K562 (cell line): Measurements from ENCODE around the gene ANKRD13D. TPM values are rescaled to one million over a fixed set of nuclear protein-coding genes. Genes with fewer than 3 reads are reported as not detected.

ENCODE experiments used
- ATF4 ChIP-seq: fragments of 450-650 bp; formaldehyde crosslinking; IDR thresholded peaks from 2 replicates; pipeline ENCODE4 v1.4.0; 2022; ENCODE audit warnings: mild to moderate bottlenecking, moderate library complexity
- BHLHE40 ChIP-seq: IDR thresholded peaks from 2 replicates; pipeline ENCODE4 v1.6.1; 2011; ENCODE audit warnings: low read length, improper control_type of control experiment
- BRD4 ChIP-seq: fragments of 200-600 bp; sonication (generic); IDR thresholded peaks from 2 replicates; pipeline ENCODE4 v1.6.1; 2017; ENCODE audit warnings: inconsistent platforms
- CCNT2 ChIP-seq: IDR thresholded peaks from 2 replicates; pipeline ENCODE4 v1.6.1; 2011; ENCODE audit warnings: borderline replicate concordance, low read depth, mild to moderate bottlenecking, moderate library complexity, mixed read lengths, low read length; ENCODE audit not compliant: insufficient read length; ENCODE audit errors: extremely low read depth
- CHD1 ChIP-seq: fragments of 200-600 bp; sonication (generic); IDR thresholded peaks from one replicate; pipeline ENCODE4 v1.6.1; 2012; ENCODE audit warnings: mild to moderate bottlenecking, moderate library complexity, low read length, inconsistent platforms
- EGR1 ChIP-seq: fragments of 450-650 bp; conservative IDR thresholded peaks from 2 replicates; pipeline ENCODE4 v1.6.1; 2017; ENCODE audit warnings: mild to moderate bottlenecking
- EZH2 ChIP-seq: IDR thresholded peaks from 2 replicates; pipeline ENCODE4 v1.6.1; 2012; ENCODE audit warnings: low read depth, mild to moderate bottlenecking, inconsistent platforms, low read length, borderline replicate concordance
- FOSL1 ChIP-seq: fragments of 200-800 bp; sonication (Bioruptor generic); conservative IDR thresholded peaks from 2 replicates; pipeline ENCODE4 v1.6.1; 2016; ENCODE audit warnings: missing genetic modification characterization, missing compliant biosample characterization
- FOXP1 ChIP-seq: sonication (generic); formaldehyde crosslinking; IDR thresholded peaks from 2 replicates; pipeline ENCODE4 v1.8.0; 2022; ENCODE audit warnings: mild to moderate bottlenecking, missing genetic modification reagents
- HCFC1 ChIP-seq: IDR thresholded peaks from 2 replicates; pipeline ENCODE4 v1.6.1; 2012; ENCODE audit warnings: low read depth, low read length, improper control_type of control experiment
- HDAC6 ChIP-seq: IDR thresholded peaks from 2 replicates; pipeline ENCODE4 v1.6.1; 2012; ENCODE audit warnings: low read depth, mild to moderate bottlenecking, control low read depth, inconsistent platforms, low read length, moderate library complexity
- HNRNPLL ChIP-seq: fragments of 200-400 bp; formaldehyde crosslinking; IDR thresholded peaks from 2 replicates; pipeline ENCODE4 v1.6.1; 2017; ENCODE audit warnings: low read length, low read depth, mild to moderate bottlenecking; ENCODE audit not compliant: poor library complexity, severe bottlenecking
- HOXB6 ChIP-seq: fragments of 250-450 bp; sonication (Bioruptor Pico); IDR thresholded peaks from 2 replicates; pipeline ENCODE4 v1.5.1; 2022; ENCODE audit warnings: mild to moderate bottlenecking, borderline replicate concordance
- MAFF ChIP-seq: IDR thresholded peaks from 2 replicates; pipeline ENCODE4 v1.6.1; 2012; ENCODE audit warnings: low read length, improper control_type of control experiment
- MCM3 ChIP-seq: fragments of 450-650 bp; IDR thresholded peaks from 2 replicates; pipeline ENCODE4 v1.6.1; 2016
- MXI1 ChIP-seq: IDR thresholded peaks from 2 replicates; pipeline ENCODE4 v1.6.1; 2011; ENCODE audit warnings: low read depth, mild to moderate bottlenecking, improper control_type of control experiment, low read length
- NCOA1 ChIP-seq: fragments of 450-650 bp; IDR thresholded peaks from 2 replicates; pipeline ENCODE4 v1.6.1; 2016; ENCODE audit warnings: low read depth
- SOX6 ChIP-seq: fragments of 450-650 bp; IDR thresholded peaks from 2 replicates; pipeline ENCODE4 v1.6.1; 2014; ENCODE audit warnings: mild to moderate bottlenecking
- SRF ChIP-seq, 2 experiments: fragments of 250-450, 450-650 bp in 1 of 2; sonication (Bioruptor Pico) in 1 of 2; sonication (generic) in 1 of 2; formaldehyde crosslinking; IDR thresholded peaks; 2 replicates each; pipeline versions ENCODE4 v1.5.0 to v1.5.1; 2020 to 2022; ENCODE audit warnings: mild to moderate bottlenecking in 1 of 2, missing genetic modification reagents in 1 of 2
- SRSF1 ChIP-seq: fragments of 200-400 bp; formaldehyde crosslinking; IDR thresholded peaks from 2 replicates; pipeline ENCODE4 v1.6.1; 2017; ENCODE audit warnings: mild to moderate bottlenecking, low read depth, low read length, moderate library complexity
- SRSF7 ChIP-seq: fragments of 200-400 bp; formaldehyde crosslinking; optimal IDR thresholded peaks from 2 replicates; pipeline ENCODE3; 2017; ENCODE audit warnings: mild to moderate bottlenecking, low read depth, low read length
- ZKSCAN1 ChIP-seq: fragments of 150-350 bp; IDR thresholded peaks from 2 replicates; pipeline ENCODE4 v1.6.1; 2016; ENCODE audit warnings: low read depth, low read length
- ZNF263 ChIP-seq: sonication (generic); formaldehyde crosslinking; IDR thresholded peaks from 2 replicates; pipeline ENCODE4 v1.8.0; 2022; ENCODE audit warnings: mild to moderate bottlenecking, missing genetic modification reagents, borderline replicate concordance
- ZNF347 ChIP-seq: fragments of 450-650 bp; formaldehyde crosslinking; IDR thresholded peaks from 2 replicates; pipeline ENCODE4 v1.4.0; 2020; ENCODE audit warnings: low read depth, mild to moderate bottlenecking, moderate library complexity
- polyA plus RNA-seq, 8 experiments: library from polyadenylated mRNA; depleted of rRNA in 4 of 8; stranded (reverse) in 5 of 8; unstranded in 3 of 8; fragments of >200 nt; fragmentation: Nextera tagmentation in 2 of 8; fragmentation: Illumina TruSeq in 1 of 8; extraction: Ambion mirVana in 2 of 8; extraction: Trizol in 1 of 8; gene quantifications; 2 replicates each; pipeline versions ENCODE4 v1.2.1 to v1.2.3, GENCODE V29; 2011 to 2014; ENCODE audit warnings: inconsistent platforms in 1 of 8, missing spikeins in 1 of 8
- total RNA-seq, 7 experiments: library from RNA; depleted of rRNA in 6 of 7; stranded (reverse); fragments of >200 nt in 6 of 7; fragmentation: Illumina TruSeq in 2 of 7; extraction: Trizol in 2 of 7; gene quantifications; 2 replicates each; pipeline versions ENCODE4 v1.2.1 to v1.2.3, GENCODE V29; 2011 to 2021; ENCODE audit warnings: low replicate concordance in 1 of 7
- TF ChIP-seq, protein P1 (sequence below): fragments of 450-650 bp; IDR thresholded peaks from 2 replicates; pipeline ENCODE4 v1.6.1; 2017; ENCODE audit warnings: antibody characterized with exemption
- TF ChIP-seq, protein P2 (sequence below): fragments of 450-650 bp; formaldehyde crosslinking; IDR thresholded peaks from 2 replicates; pipeline ENCODE4 v1.4.0; 2022; ENCODE audit warnings: missing genetic modification characterization

Gene ANKRD13D
- total and polyA plus RNA-seq, 9 of the 15 experiments (the other 6 are each of a cell fraction or from before 2014, with no cell fraction given): 0.94 to 40.9 (median 22.4) TPM

DNA sequence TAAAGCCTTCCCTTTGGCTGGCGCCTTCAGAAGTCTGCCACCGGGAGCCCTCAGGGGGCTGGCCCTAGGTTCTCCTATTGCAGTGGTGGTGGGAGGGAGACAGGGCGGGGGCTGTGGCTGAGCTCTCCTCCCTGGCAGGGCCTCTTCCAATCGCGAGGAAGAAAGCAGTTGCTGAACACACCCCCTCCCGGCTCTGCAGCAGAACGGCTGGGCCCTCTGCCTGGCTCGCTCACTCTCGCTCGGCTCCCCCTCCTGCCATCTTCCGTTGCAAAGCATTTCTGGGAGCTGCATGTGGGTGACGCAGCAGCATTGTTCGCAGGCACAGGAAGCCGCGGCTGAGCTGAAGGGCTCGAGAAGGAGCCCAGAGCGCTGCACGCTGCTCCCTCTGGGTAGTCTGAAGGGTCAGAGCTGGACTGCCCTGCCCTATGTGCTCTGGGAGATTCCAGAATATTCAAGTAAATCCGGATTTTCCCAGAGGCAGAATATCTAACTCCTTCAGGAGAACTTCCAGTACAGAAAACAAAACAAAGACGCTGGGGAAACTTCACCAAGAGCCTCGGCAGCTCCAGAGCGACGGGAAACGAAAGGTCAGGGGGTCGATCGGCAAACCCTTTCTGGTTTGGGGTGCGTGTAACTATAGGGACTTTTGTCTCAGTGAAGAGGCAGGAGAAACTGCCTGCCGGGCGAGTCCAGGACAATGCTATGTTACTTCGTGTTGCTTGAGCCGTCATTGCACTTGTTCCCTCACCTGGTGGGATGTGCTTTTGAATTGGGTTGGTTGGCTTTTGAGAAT is 49.1 kb upstream of the ANKRD13D start (continued):
- TF ChIP-seq, protein P1, sequence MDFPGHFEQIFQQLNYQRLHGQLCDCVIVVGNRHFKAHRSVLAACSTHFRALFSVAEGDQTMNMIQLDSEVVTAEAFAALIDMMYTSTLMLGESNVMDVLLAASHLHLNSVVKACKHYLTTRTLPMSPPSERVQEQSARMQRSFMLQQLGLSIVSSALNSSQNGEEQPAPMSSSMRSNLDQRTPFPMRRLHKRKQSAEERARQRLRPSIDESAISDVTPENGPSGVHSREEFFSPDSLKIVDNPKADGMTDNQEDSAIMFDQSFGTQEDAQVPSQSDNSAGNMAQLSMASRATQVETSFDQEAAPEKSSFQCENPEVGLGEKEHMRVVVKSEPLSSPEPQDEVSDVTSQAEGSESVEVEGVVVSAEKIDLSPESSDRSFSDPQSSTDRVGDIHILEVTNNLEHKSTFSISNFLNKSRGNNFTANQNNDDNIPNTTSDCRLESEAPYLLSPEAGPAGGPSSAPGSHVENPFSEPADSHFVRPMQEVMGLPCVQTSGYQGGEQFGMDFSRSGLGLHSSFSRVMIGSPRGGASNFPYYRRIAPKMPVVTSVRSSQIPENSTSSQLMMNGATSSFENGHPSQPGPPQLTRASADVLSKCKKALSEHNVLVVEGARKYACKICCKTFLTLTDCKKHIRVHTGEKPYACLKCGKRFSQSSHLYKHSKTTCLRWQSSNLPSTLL: no peak
- no peak for TF ChIP-seq MCM3
- TF ChIP-seq SRSF7: no peak
- no peak; the same call in 1 of the 2 replicates for TF ChIP-seq BRD4
- TF ChIP-seq NCOA1: 0 out of 2 replicates have a peak, but pooled peaks have one; percentile 20
- TF ChIP-seq ZNF347 (CRISPR knock-in tag): no peak
- TF ChIP-seq ZNF263: no peak; the same call in 1 of the 2 replicates
- TF ChIP-seq SRSF1: no peak
- no peak for TF ChIP-seq HOXB6 (CRISPR knock-in tag)
- TF ChIP-seq ZKSCAN1: peak; percentile 75
- TF ChIP-seq EZH2: no peak
- peak; percentile 90; the same call in 1 of the 2 replicates for TF ChIP-seq FOXP1 (CRISPR knock-in tag)
- peak in 1 of 2 experiments; percentile 86; a peak in 2 of 4 replicates for TF ChIP-seq SRF (CRISPR knock-in tag; IDR thresholded peaks at IDR 0.05)
- TF ChIP-seq EGR1: peak; percentile 49; the same call in 1 of the 2 replicates
- peak; percentile 82 for TF ChIP-seq MXI1
- TF ChIP-seq ATF4 (CRISPR knock-in tag): no peak
- TF ChIP-seq MAFF: peak; percentile 53
- TF ChIP-seq HCFC1: peak; percentile 81
- no peak for TF ChIP-seq HDAC6
- TF ChIP-seq BHLHE40: peak; percentile 20; the same call in 1 of the 2 replicates
- peak; percentile 77 for TF ChIP-seq CCNT2
- peak; percentile 92 for TF ChIP-seq SOX6
- TF ChIP-seq HNRNPLL: no peak
- TF ChIP-seq CHD1: peak; percentile 66
- TF ChIP-seq, protein P2, sequence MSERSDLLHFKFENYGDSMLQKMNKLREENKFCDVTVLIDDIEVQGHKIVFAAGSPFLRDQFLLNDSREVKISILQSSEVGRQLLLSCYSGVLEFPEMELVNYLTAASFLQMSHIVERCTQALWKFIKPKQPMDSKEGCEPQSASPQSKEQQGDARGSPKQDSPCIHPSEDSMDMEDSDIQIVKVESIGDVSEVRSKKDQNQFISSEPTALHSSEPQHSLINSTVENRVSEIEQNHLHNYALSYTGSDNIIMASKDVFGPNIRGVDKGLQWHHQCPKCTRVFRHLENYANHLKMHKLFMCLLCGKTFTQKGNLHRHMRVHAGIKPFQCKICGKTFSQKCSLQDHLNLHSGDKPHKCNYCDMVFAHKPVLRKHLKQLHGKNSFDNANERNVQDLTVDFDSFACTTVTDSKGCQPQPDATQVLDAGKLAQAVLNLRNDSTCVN (CRISPR knock-in tag): no peak
- TF ChIP-seq FOSL1 (tag): 0 out of 2 replicates have a peak, but pooled peaks have one; percentile 44
